Brain microvascular endothelial cell (primary cell): ENCODE results near the gene CTR9.
A peak's percentile ranks its signal among the peaks of the same experiment; 100 is the strongest.

ENCODE experiments used
- DNase-seq: peaks from one replicate; pipeline ENCODE4 v3.0.0-alpha.2; 2020
- H3K27ac ChIP-seq: fragments of 250-450 bp; sonication (Bioruptor Pico); 2 replicates; pipeline ENCODE4 v1.5.1; 2020; ENCODE audit warnings: mild to moderate bottlenecking, moderate library complexity
- H3K27me3 ChIP-seq: fragments of 250-450 bp; sonication (Bioruptor Pico); replicated peaks from 2 replicates; pipeline ENCODE4 v1.5.1; 2020; ENCODE audit warnings: mild to moderate bottlenecking
- H3K36me3 ChIP-seq: fragments of 250-450 bp; sonication (Bioruptor Pico); replicated peaks from 2 replicates; pipeline ENCODE4 v1.5.1; 2020; ENCODE audit warnings: mild to moderate bottlenecking
- H3K4me3 ChIP-seq: 2 replicates; pipeline ENCODE4 v1.5.1; 2011; ENCODE audit warnings: low read depth, mild to moderate bottlenecking, control low read depth, low read length, moderate library complexity
- CTCF ChIP-seq: IDR thresholded peaks from 2 replicates; pipeline ENCODE4 v1.5.1; 2011; ENCODE audit warnings: low read depth, mild to moderate bottlenecking, moderate library complexity, low read length, control low read depth, inconsistent platforms; ENCODE audit errors: missing control alignments
- in situ Hi-C: cut with HindIII; loops from 2 replicates; pipeline ENCODE4 v1.10.0; 2017; ENCODE audit warnings: low sequenced_read_pairs, low pct_ligation_motif_present

Gene CTR9

DNA sequence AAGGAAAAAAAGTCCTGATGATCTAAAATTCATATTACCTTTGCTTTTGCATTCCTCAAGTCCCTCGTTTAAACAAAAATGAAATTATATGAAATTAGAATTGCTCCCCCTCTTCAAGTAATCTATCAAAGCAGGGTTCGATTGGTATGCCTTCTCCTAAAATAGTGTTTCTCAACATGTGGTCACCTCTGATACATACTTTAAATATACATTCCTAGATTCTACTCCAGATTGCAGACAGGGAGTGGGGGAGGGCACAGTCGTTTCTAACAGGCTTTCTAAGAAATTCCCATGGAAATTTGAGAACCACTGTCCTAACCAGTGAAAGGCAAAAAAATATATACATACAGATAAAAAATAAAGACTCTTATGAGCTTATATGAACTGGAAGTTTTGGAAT lies 34.9 kb upstream of the CTR9 start:
- H3K27me3 ChIP-seq: no peaks in the 10 kb centered on the region
- TF ChIP-seq CTCF: no peak
- H3K4me3 ChIP-seq: no peak overlapping the region
- peak; percentile 75 for DNase-seq
- in situ Hi-C loops: no loop called here
- no peak overlapping the region for H3K27ac ChIP-seq
- no peaks in the 10 kb centered on the region for H3K36me3 ChIP-seq

DNA sequence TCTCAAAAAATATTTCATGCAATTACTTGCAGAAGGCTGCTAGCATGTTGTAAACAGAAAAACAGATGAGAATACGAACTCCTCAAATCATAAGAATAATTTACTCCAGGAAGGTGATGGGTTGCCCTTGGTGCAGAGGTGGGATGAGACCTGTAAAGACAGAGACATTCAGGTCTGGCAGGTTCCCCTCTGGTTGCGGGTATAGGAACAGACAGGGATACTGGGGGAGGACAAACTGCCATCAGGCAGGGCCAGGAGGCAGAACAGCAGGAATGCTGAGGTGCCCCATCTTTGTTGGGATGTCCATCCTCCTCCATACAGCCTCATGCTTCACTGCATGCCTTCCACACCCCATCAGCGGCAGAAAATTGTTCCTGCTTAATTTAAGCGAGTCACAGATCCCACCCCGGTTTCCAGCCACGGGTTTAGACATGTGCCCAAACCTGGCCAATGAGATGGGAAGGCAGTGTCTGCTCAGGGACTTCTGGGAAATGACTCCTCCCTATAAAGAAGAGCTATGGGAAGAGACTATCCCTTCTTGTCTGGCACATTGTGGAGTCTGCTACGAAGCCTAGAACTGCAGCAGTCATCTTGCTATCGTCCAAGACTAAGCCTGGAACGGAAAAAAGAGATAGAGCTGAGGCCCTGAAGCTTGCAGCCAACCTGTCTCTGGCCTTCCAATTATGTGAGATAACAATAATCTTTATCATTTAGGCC lies 34.3 kb upstream of the CTR9 start:
- no peak for TF ChIP-seq CTCF
- in situ Hi-C loops: no loop called here
- Histone ChIP-seq H3K36me3 (no peaks in the 10 kb centered on the region), H3K27ac (no peak overlapping the region), H3K27me3 (no peaks in the 10 kb centered on the region), H3K4me3 (no peak overlapping the region)
- no peak for DNase-seq

DNA sequence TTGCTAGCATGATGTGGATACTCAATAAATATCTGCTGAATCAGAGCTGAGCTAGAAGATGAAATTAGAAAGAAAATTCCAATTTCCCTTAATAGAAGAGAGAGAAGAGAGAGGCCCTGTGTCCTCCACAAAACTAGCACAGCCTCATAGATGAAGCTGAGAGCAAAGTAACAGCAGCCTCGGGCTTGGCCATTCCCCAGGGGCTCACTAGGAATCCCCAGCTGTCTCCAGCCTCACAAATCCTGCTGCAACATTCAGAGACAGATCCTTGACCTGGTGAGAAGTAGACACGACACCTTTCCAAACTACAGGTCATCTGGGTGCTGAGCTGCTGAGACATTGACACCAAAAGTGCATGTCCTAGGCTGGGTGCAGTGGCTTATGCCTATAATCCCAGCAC lies 31.4 kb upstream of the CTR9 start:
- TF ChIP-seq CTCF: no peak
- in situ Hi-C loops: no loop called here
- Histone ChIP-seq H3K27ac (no peak overlapping the region), H3K4me3 (no peak overlapping the region), H3K36me3 (no peaks in the 10 kb centered on the region), H3K27me3 (no peaks in the 10 kb centered on the region)
- DNase-seq: no peak

DNA sequence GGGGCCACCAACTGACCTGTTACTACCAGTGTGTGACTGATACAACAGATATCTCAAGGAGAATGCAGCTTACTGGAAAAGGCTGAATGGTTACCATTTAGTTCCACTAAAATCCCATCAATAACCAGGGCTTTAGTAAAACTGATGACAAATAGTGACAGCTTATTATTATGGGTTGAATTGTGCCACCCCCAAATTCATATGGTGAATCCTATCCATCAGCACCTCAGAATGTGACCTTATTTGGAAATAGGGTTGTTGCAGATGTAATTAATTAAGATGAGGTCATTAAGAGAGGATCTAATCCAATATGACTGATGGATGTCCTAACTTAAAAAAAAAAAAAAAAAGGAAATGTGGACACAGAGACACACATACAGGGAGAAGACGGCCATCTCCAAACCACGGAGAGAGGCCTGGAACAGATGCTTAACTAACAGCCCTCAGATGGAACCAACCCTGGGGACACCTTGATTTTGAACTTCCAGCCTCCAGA lies 30.1 kb upstream of the CTR9 start:
- TF ChIP-seq CTCF: no peak
- no peak overlapping the region for H3K4me3 ChIP-seq
- H3K27me3 ChIP-seq: no peaks in the 10 kb centered on the region
- no peak overlapping the region for H3K27ac ChIP-seq
- in situ Hi-C loops: no loop called here
- H3K36me3 ChIP-seq: no peaks in the 10 kb centered on the region
- no peak for DNase-seq

DNA sequence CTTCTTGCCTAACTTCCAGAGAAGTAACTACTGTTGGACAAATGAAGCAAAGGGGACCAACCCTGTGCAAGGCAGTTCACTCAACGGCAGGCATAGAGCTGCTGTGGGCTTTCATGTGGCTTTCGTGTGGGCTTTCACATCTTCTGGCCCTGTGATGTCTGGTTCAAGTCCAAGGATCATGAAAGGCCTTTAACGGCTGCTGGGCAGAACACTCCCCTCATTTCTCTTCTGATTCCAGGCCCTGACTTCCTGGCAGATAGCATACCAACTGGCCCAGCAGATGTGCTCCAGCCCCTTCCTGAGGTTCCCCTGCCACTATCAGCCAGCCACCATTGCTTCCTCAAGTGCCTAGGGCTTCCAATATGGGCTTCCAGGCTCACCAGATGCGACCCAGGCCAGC lies 28.7 kb upstream of the CTR9 start:
- Histone ChIP-seq H3K36me3 (no peaks in the 10 kb centered on the region), H3K27me3 (no peaks in the 10 kb centered on the region), H3K27ac (no peak overlapping the region), H3K4me3 (no peak overlapping the region)
- DNase-seq: no peak
- no peak for TF ChIP-seq CTCF
- in situ Hi-C loops: no loop called here
